K562 (cell line): Measurements from ENCODE around the gene NRXN2. TPM values are rescaled to one million over a fixed set of nuclear protein-coding genes. Genes with fewer than 3 reads are reported as not detected.

Experiments used
- ATAC-seq: fragments of 200-7000 bp; cut with Tn5 transposase; 3 replicates; pipeline ENCODE4 v1.9.1; 2020; ENCODE audit warnings: moderate library complexity
- BruUV-seq: library from RNA; stranded (reverse); fragments of 400-500 nt; replicated peaks from 2 replicates; lab custom pipeline; 2021; lab: Mats Ljungman, UMichigan
- CTCF ChIA-PET: fragments of 300-600 bp; formaldehyde crosslinking; extraction: SDS; loops from one replicate; lab custom pipeline; 2021; ENCODE audit warnings: low intra/inter-chr PET ratio; lab: Yijun Ruan, JAX
- POLR2A ChIA-PET: fragments of 300-600, 350-650 bp; sonication (Branson Sonifier 250); formaldehyde crosslinking; extraction: SDS; loops from one replicate; lab custom pipeline; 2021; ENCODE audit warnings: antibody characterized with exemption, inconsistent platforms; lab: Yijun Ruan, JAX
- DNase-seq, 4 experiments: peaks; one replicate each; pipeline versions ENCODE4 v3.0.0 to v3.0.0-alpha.2; 2011 to 2018; ENCODE audit warnings: low spot score in 3 of 4, mixed read lengths in 3 of 4; ENCODE audit errors: extremely low read depth in 1 of 4
- FAIRE-seq: peaks from 2 replicates; lab custom pipeline; 2011; peaks lifted over from hg19 to GRCh38; lab: Jason Lieb, UNC
- H2AFZ ChIP-seq: 2 replicates; pipeline ENCODE4 v1.6.0; 2011; ENCODE audit warnings: low read depth, low read length, control low read depth, inconsistent platforms
- H3K27ac ChIP-seq: fragments of 200-600 bp; 3 replicates; pipeline ENCODE4 v1.8.0; 2011; ENCODE audit warnings: low read depth, mild to moderate bottlenecking, control low read depth, inconsistent platforms, low read length, moderate library complexity, mixed read lengths; ENCODE audit errors: extremely low read depth
- H3K27me3 ChIP-seq, 2 experiments: fragments of 300-600 bp in 1 of 2; 2 replicates in 1 of 2; 3 replicates in 1 of 2; pipeline versions ENCODE4 v1.6.0 to v1.8.0; 2011; ENCODE audit warnings: inconsistent platforms in 2 of 2, low read length in 2 of 2, mild to moderate bottlenecking in 1 of 2, mixed read lengths in 1 of 2, moderate library complexity in 1 of 2; ENCODE audit not compliant: control insufficient read depth in 2 of 2, insufficient read depth in 2 of 2
- H3K36me3 ChIP-seq: fragments of 300-600 bp; 3 replicates; pipeline ENCODE4 v1.8.0; 2011; ENCODE audit warnings: mild to moderate bottlenecking, low read length, inconsistent platforms; ENCODE audit not compliant: control insufficient read depth, insufficient read depth
- H3K4me1 ChIP-seq, 2 experiments: fragments of 200-600 bp in 1 of 2; replicated peaks in 1 of 2; 2 replicates in 1 of 2; 3 replicates in 1 of 2; pipeline versions ENCODE4 v1.5.1 to v1.8.0; 2011; ENCODE audit warnings: inconsistent platforms in 2 of 2, low read length in 2 of 2, mild to moderate bottlenecking in 1 of 2, mixed read lengths in 1 of 2, moderate library complexity in 1 of 2; ENCODE audit not compliant: control insufficient read depth in 2 of 2, insufficient read depth in 2 of 2
- H3K4me2 ChIP-seq: 2 replicates; pipeline ENCODE4 v1.6.1; 2011; ENCODE audit warnings: low read length, control low read depth, inconsistent platforms, mixed read lengths; ENCODE audit not compliant: insufficient read depth
- H3K4me3 ChIP-seq: fragments of 200-600 bp; sonication (generic), shearing (Covaris generic); 2 replicates; pipeline ENCODE4 v1.5.1; 2016; ENCODE audit warnings: control low read depth, inconsistent platforms
- H3K79me2 ChIP-seq: fragments of 200-600 bp; 3 replicates; pipeline ENCODE4 v1.8.0; 2011; ENCODE audit warnings: low read length, inconsistent platforms; ENCODE audit not compliant: control insufficient read depth, insufficient read depth
- H3K9ac ChIP-seq, 2 experiments: 2 replicates each; pipeline versions ENCODE4 v1.6.0 to v1.6.1; 2011; ENCODE audit warnings: low read depth in 2 of 2, low read length in 2 of 2, control low read depth in 1 of 2, inconsistent platforms in 1 of 2, mild to moderate bottlenecking in 1 of 2, mixed read lengths in 1 of 2; ENCODE audit not compliant: insufficient read depth in 1 of 2
- H3K9me1 ChIP-seq: one replicate; pipeline ENCODE4 v1.6.0; 2011; ENCODE audit warnings: inconsistent platforms, mild to moderate bottlenecking, low read length, moderate library complexity; ENCODE audit not compliant: control insufficient read depth, insufficient read depth
- H3K9me3 ChIP-seq: replicated peaks from 2 replicates; pipeline ENCODE4 v1.5.1; 2011; ENCODE audit warnings: low read depth, low read length, inconsistent platforms; ENCODE audit not compliant: control insufficient read depth, insufficient read depth
- H4K20me1 ChIP-seq: replicated peaks from 2 replicates; pipeline ENCODE4 v1.6.1; 2011; ENCODE audit warnings: low read length, inconsistent platforms, mixed read lengths; ENCODE audit not compliant: control insufficient read depth, insufficient read depth
- CBFA2T2 ChIP-seq: fragments of 450-650 bp; conservative IDR thresholded peaks from 2 replicates; pipeline ENCODE4 v1.6.1; 2017; ENCODE audit warnings: mild to moderate bottlenecking
- DNMT1 ChIP-seq: fragments of 450-650 bp; IDR thresholded peaks from 2 replicates; pipeline ENCODE4 v1.6.1; 2016; ENCODE audit warnings: antibody characterized with exemption, mild to moderate bottlenecking
- KHSRP ChIP-seq: fragments of 450-650 bp; IDR thresholded peaks from 2 replicates; pipeline ENCODE4 v1.6.1; 2017
- PTBP1 ChIP-seq: fragments of 200-400 bp; formaldehyde crosslinking; IDR thresholded peaks from 2 replicates; pipeline ENCODE4 v1.6.1; 2017; ENCODE audit warnings: low read depth, low read length
- RBFOX2 ChIP-seq: fragments of 200-400 bp; formaldehyde crosslinking; IDR thresholded peaks from 2 replicates; pipeline ENCODE4 v1.6.1; 2017; ENCODE audit warnings: low read depth, mild to moderate bottlenecking, low read length, moderate library complexity
- RBM17 ChIP-seq: fragments of 200-400 bp; formaldehyde crosslinking; IDR thresholded peaks from 2 replicates; pipeline ENCODE4 v1.6.1; 2017; ENCODE audit warnings: low read depth, mild to moderate bottlenecking, low read length, borderline replicate concordance
- TARDBP ChIP-seq: fragments of 450-650 bp; IDR thresholded peaks from 2 replicates; pipeline ENCODE4 v1.6.1; 2016
- XRCC5 ChIP-seq: fragments of 200-400 bp; formaldehyde crosslinking; IDR thresholded peaks from 2 replicates; pipeline ENCODE4 v1.6.1; 2017; ENCODE audit warnings: low read depth, mild to moderate bottlenecking, low read length
- ZBTB12 ChIP-seq: fragments of 250-450 bp; sonication (Bioruptor Pico); IDR thresholded peaks from 2 replicates; pipeline ENCODE4 v1.4.0; 2020
- ZBTB49 ChIP-seq: sonication (generic); formaldehyde crosslinking; IDR thresholded peaks from 2 replicates; pipeline ENCODE4 v1.8.0; 2022; ENCODE audit warnings: missing genetic modification reagents, mild to moderate bottlenecking, borderline replicate concordance
- ZC3H11A ChIP-seq: IDR thresholded peaks from 2 replicates; pipeline ENCODE4 v1.6.1; 2012; ENCODE audit warnings: low read depth, low read length, improper control_type of control experiment
- ZKSCAN3 ChIP-seq: fragments of 250-450 bp; sonication (Bioruptor Pico); IDR thresholded peaks from 2 replicates; pipeline ENCODE4 v1.4.0; 2020
- ZKSCAN8 ChIP-seq: fragments of 200-800 bp; sonication (Bioruptor generic); IDR thresholded peaks from 2 replicates; pipeline ENCODE4 v1.6.1; 2016; ENCODE audit warnings: missing genetic modification characterization, missing compliant biosample characterization
- ZNF561 ChIP-seq: fragments of 450-650 bp; formaldehyde crosslinking; conservative IDR thresholded peaks from 2 replicates; pipeline ENCODE4 v1.4.0; 2020; ENCODE audit warnings: mild to moderate bottlenecking, moderate library complexity
- ZNF589 ChIP-seq: fragments of 200-800 bp; sonication (Bioruptor generic); IDR thresholded peaks from 2 replicates; pipeline ENCODE4 v1.6.1; 2016; ENCODE audit warnings: low read depth, missing genetic modification characterization, missing compliant biosample characterization
- WGBS: fragments of 100-300 bp; shearing (Covaris generic); methylation state at CpG from one replicate; pipeline ENCODE4 v1.1.6; 2016; ENCODE audit warnings: low coverage, mixed read lengths; ENCODE audit not compliant: insufficient coverage; ENCODE audit errors: missing lambda C conversion rate; 5-methylcytosine and 5-hydroxymethylcytosine counted together
- in situ Hi-C: fragments of 300-500 bp; cut with MboI; formaldehyde crosslinking; loops from 4 replicates; pipeline ENCODE4 v1.15.0; 2018; ENCODE audit warnings: inconsistent platforms, mixed read lengths
- intact Hi-C: fragments of 100-400 bp; cut with micrococcal nuclease; formaldehyde crosslinking; loops from 2 replicates; pipeline ENCODE4 v1.14.2; 2022
- polyA plus RNA-seq, 8 experiments: library from polyadenylated mRNA; depleted of rRNA in 4 of 8; stranded (reverse) in 5 of 8; unstranded in 3 of 8; fragments of >200 nt; fragmentation: Nextera tagmentation in 2 of 8; fragmentation: Illumina TruSeq in 1 of 8; extraction: Ambion mirVana in 2 of 8; extraction: Trizol in 1 of 8; gene quantifications; 2 replicates each; pipeline versions ENCODE4 v1.2.1 to v1.2.3, GENCODE V29; 2011 to 2014; ENCODE audit warnings: inconsistent platforms in 1 of 8, missing spikeins in 1 of 8
- total RNA-seq, 7 experiments: library from RNA; depleted of rRNA in 6 of 7; stranded (reverse); fragments of >200 nt in 6 of 7; fragmentation: Illumina TruSeq in 2 of 7; extraction: Trizol in 2 of 7; gene quantifications; 2 replicates each; pipeline versions ENCODE4 v1.2.1 to v1.2.3, GENCODE V29; 2011 to 2021; ENCODE audit warnings: low replicate concordance in 1 of 7

The NRXN2 gene
- total and polyA plus RNA-seq, 9 of the 15 experiments (the other 6 are each of a cell fraction or from before 2014, with no cell fraction given): 0.07 to 0.47 (median 0.15) TPM; not detected in 4

DNA sequence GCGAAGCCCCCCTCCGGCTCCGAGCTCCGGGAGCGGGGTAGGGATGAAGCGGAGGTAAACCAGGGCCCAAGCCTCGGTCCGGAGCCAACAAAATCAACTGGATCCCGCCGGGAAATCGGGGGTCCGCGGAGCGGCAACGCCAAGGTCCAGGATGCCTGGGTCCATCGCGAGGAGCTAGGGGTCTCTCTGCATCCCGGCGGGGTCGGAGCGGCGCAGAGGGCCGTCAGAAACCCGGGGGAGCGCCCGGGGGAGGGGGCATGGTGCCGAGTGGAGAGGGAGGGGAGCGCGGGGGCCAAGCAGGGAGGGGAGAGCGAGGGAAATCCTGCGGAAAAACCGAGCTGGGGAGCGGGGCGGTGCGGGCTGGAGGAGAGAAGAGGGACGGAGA, 80.1 kb downstream of the NRXN2 start:
- TF ChIP-seq ZKSCAN8 (CRISPR knock-in tag) (no peak), ZNF589 (CRISPR knock-in tag) (no peak), ZNF561 (CRISPR knock-in tag) (no peak), ZC3H11A (no peak), XRCC5 (no peak), DNMT1 (no peak), RBM17 (no peak), KHSRP (no peak), ZBTB12 (CRISPR knock-in tag) (no peak), RBFOX2 (no peak), ZKSCAN3 (no peak), CBFA2T2 (no peak), TARDBP (no peak), PTBP1 (no peak), ZBTB49 (CRISPR knock-in tag) (no peak)
- in situ Hi-C loops (no loop called here), intact Hi-C loops (no loop called here)
- H3K9ac ChIP-seq: peak overlapping the region in 1 of 2 experiments; percentile 17; a peak in 1 of 4 replicates
- ChIA-PET CTCF (no interaction called here), POLR2A (interaction anchor here (0.6 kb wide), 1 partner anchor 17 kb away, joined by 3 read pairs; no protein-coding TSS in a partner anchor)
- no TSS peak for BruUV-seq
- no peak for DNase-seq
- FAIRE-seq: no peak
- H3K36me3 ChIP-seq: no peaks in the 10 kb centered on the region
- no peak for ATAC-seq
- no peak overlapping the region for H2AFZ ChIP-seq
- 5% methylated on average over 17 of the region's 36 CpGs for WGBS
- peaks cover 4% of the 10 kb centered on the region; the same call in 1 of the 2 replicates for H4K20me1 ChIP-seq
- no peak overlapping the region for H3K4me3 ChIP-seq
- H3K9me3 ChIP-seq: no peaks in the 10 kb centered on the region
- H3K79me2 ChIP-seq: no peaks in the 10 kb centered on the region
- no peak overlapping the region for H3K27ac ChIP-seq
- peaks cover 8 to 72% of the 10 kb centered on the region in 2 experiments; a peak in 4 of 5 replicates for H3K27me3 ChIP-seq
- peaks cover 0 to 20% of the 10 kb centered on the region in 2 experiments; a peak in 2 of 5 replicates for H3K4me1 ChIP-seq
- H3K9me1 ChIP-seq: no peaks in the 10 kb centered on the region
- H3K4me2 ChIP-seq: no peak overlapping the region
